MCF 10A (cell line): Measurements from ENCODE around the gene LPO. TPM values are rescaled to one million over a fixed set of nuclear protein-coding genes. Genes with fewer than 3 reads are reported as not detected.

ENCODE experiments used
- BruUV-seq: library from RNA; stranded (reverse); fragments of 400-500 nt; replicated peaks from 2 replicates; lab custom pipeline; 2021; lab: Mats Ljungman, UMichigan
- CTCF ChIA-PET: fragments of 300-600 bp; sonication (Branson Sonifier 250); formaldehyde crosslinking; extraction: SDS; loops from one replicate; lab custom pipeline; 2021; ENCODE audit warnings: antibody characterized with exemption, inconsistent platforms; lab: Yijun Ruan, JAX
- POLR2A ChIA-PET: fragments of 300-600, 350-650 bp; sonication (Branson Sonifier 250); formaldehyde crosslinking; extraction: SDS; loops from one replicate; lab custom pipeline; 2020; ENCODE audit warnings: antibody characterized with exemption, inconsistent platforms; lab: Yijun Ruan, JAX
- DNase-seq: peaks from one replicate; pipeline ENCODE4 v3.0.0-alpha.2; 2018; ENCODE audit not compliant: unreplicated experiment
- H3K27ac Mint-ChIP-seq: one replicate; pipeline ENCODE4 v1.8.0; 2022; ENCODE audit warnings: mild to moderate bottlenecking, low read depth, mixed read lengths; ENCODE audit not compliant: unreplicated experiment
- H3K27me3 Mint-ChIP-seq: one replicate; pipeline ENCODE4 v1.8.0; 2022; ENCODE audit warnings: mixed read lengths; ENCODE audit not compliant: insufficient read depth, unreplicated experiment
- H3K36me3 Mint-ChIP-seq: one replicate; pipeline ENCODE4 v1.8.0; 2022; ENCODE audit warnings: mild to moderate bottlenecking, moderate library complexity, mixed read lengths; ENCODE audit not compliant: insufficient read depth, unreplicated experiment
- H3K4me1 Mint-ChIP-seq: one replicate; pipeline ENCODE4 v1.8.0; 2022; ENCODE audit warnings: mixed read lengths; ENCODE audit not compliant: insufficient read depth, unreplicated experiment
- H3K4me3 Mint-ChIP-seq: one replicate; pipeline ENCODE4 v1.8.0; 2022; ENCODE audit warnings: mild to moderate bottlenecking, moderate library complexity, mixed read lengths; ENCODE audit not compliant: unreplicated experiment
- H3K9me3 Mint-ChIP-seq: one replicate; pipeline ENCODE4 v1.8.0; 2022; ENCODE audit warnings: mixed read lengths; ENCODE audit not compliant: unreplicated experiment
- CTCF ChIP-seq: fragments of 200-600 bp; IDR thresholded peaks from one replicate; pipeline ENCODE4 v1.8.0; 2022; ENCODE audit warnings: antibody characterized with exemption, mild to moderate bottlenecking; ENCODE audit not compliant: unreplicated experiment
- intact Hi-C: fragments of 100-400 bp; cut with micrococcal nuclease; formaldehyde crosslinking; loops from 2 replicates; pipeline ENCODE4 v1.14.1; 2022
- total RNA-seq: library from RNA; stranded (reverse); gene quantifications from 2 replicates; pipeline ENCODE4 v1.2.3, GENCODE V29; 2022

The LPO gene
- total RNA-seq, 1 experiment from 2014 or later, result not detected

- ChIA-PET CTCF (no interaction called here), POLR2A (no interaction called here)
- Mint-ChIP-seq H3K27me3 (peaks cover 63% of the 10 kb centered on the region), H3K36me3 (no peaks in the 10 kb centered on the region), H3K4me1 (no peaks in the 10 kb centered on the region), H3K4me3 (no peak overlapping the region), H3K27ac (no peak overlapping the region), H3K9me3 (no peaks in the 10 kb centered on the region)
- TF ChIP-seq CTCF, result no peak
- DNase-seq, result no peak
- intact Hi-C loops, result no loop called here
- BruUV-seq, result no TSS peak
Observed at GRCh38 chr17:58246104-58246740, 7.8 kb downstream of the LPO start.

- BruUV-seq, result no TSS peak
- H3K27me3 Mint-ChIP-seq, result peaks cover 63% of the 10 kb centered on the region
- no peak for TF ChIP-seq CTCF
- no peak overlapping the region for H3K27ac Mint-ChIP-seq
- no peaks in the 10 kb centered on the region for H3K9me3 Mint-ChIP-seq
- no peaks in the 10 kb centered on the region for H3K4me1 Mint-ChIP-seq
- H3K36me3 Mint-ChIP-seq, result no peaks in the 10 kb centered on the region
- DNase-seq, result no peak
- intact Hi-C loops, result no loop called here
- POLR2A ChIA-PET, result no interaction called here
- H3K4me3 Mint-ChIP-seq, result no peak overlapping the region
- CTCF ChIA-PET, result interaction anchor here (0.6 to 2.1 kb wide), 2 partner anchors 11 to 222 kb away, joined by 3 to 4 read pairs; no protein-coding TSS in a partner anchor
Observed at GRCh38 chr17:58246781-58247180, 8.4 kb downstream of the LPO start.

GRCh38 chr17:58247511-58248363 is 9.4 kb downstream of the LPO start:
- intact Hi-C loops, result no loop called here
- DNase-seq, result no peak
- no peak for TF ChIP-seq CTCF
- Mint-ChIP-seq H3K36me3 (no peaks in the 10 kb centered on the region), H3K9me3 (no peaks in the 10 kb centered on the region), H3K27ac (no peak overlapping the region), H3K4me1 (no peaks in the 10 kb centered on the region), H3K27me3 (peaks cover 63% of the 10 kb centered on the region), H3K4me3 (no peak overlapping the region)
- no TSS peak for BruUV-seq
- ChIA-PET CTCF (interaction anchor here (0.6 to 2.1 kb wide), 4 partner anchors 10 to 537 kb away, joined by 3 to 4 read pairs (median 3); no protein-coding TSS in a partner anchor), POLR2A (interaction anchor here (0.7 kb wide), 1 partner anchor 11 kb away, joined by 4 read pairs; no protein-coding TSS in a partner anchor)

- DNase-seq, result no peak
- H3K36me3 Mint-ChIP-seq, result no peaks in the 10 kb centered on the region
- ChIA-PET CTCF (interaction anchor here (2.1 kb wide), 1 partner anchor 9 kb away, joined by 4 read pairs; no protein-coding TSS in a partner anchor), POLR2A (no interaction called here)
- H3K27ac Mint-ChIP-seq, result no peak overlapping the region
- no peak overlapping the region for H3K4me3 Mint-ChIP-seq
- H3K4me1 Mint-ChIP-seq, result no peaks in the 10 kb centered on the region
- H3K9me3 Mint-ChIP-seq, result no peaks in the 10 kb centered on the region
- intact Hi-C loops, result no loop called here
- no TSS peak for BruUV-seq
- H3K27me3 Mint-ChIP-seq, result peaks cover 63% of the 10 kb centered on the region
- no peak for TF ChIP-seq CTCF
Observed at GRCh38 chr17:58248955-58249269, 10.5 kb downstream of the LPO start.
